KBM-7 (cell line): ENCODE data around the gene SLIT1.

Experiments used
- DNase-seq: peaks from one replicate; pipeline ENCODE4 v3.0.0-alpha.2; 2015
- in situ Hi-C: fragments of 300-500 bp; cut with MboI; formaldehyde crosslinking; loops from 2 replicates; pipeline ENCODE4 v1.14.3; 2020; ENCODE audit warnings: low sequenced_read_pairs, low pct_unique_long_range_greater_than_20kb, mixed read lengths

Gene SLIT1

GRCh38 chr10:97176226-97176625 is 9.5 kb downstream of the SLIT1 start:
- no peak for DNase-seq
- in situ Hi-C loops = no loop called here

GRCh38 chr10:97175586-97175985 is 10.2 kb downstream of the SLIT1 start:
- in situ Hi-C loops = no loop called here

DNA sequence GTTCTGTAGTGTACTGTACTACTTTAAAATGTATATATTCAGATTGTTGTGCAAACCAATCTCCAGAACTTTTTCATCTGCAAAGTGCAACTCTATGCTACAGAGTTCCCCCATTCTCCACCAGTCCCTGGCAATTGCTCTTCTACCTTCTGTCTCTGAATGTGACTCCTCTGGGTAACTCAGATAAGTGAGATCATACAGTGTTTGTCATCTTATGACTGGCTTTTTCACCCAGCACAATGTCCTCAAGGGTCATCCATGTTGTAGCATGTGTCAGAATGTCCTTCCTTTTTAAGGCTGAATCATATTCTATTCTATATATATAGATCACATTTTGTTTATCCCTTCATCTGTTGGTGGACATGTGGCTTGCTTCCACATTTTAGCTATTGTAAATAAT is 10.8 kb downstream of the SLIT1 start:
- in situ Hi-C loops = no loop called here
- DNase-seq = no peak

More at GRCh38 chr10:97175586-97175985, 10.2 kb downstream of the SLIT1 start:
- DNase-seq = no peak

DNA sequence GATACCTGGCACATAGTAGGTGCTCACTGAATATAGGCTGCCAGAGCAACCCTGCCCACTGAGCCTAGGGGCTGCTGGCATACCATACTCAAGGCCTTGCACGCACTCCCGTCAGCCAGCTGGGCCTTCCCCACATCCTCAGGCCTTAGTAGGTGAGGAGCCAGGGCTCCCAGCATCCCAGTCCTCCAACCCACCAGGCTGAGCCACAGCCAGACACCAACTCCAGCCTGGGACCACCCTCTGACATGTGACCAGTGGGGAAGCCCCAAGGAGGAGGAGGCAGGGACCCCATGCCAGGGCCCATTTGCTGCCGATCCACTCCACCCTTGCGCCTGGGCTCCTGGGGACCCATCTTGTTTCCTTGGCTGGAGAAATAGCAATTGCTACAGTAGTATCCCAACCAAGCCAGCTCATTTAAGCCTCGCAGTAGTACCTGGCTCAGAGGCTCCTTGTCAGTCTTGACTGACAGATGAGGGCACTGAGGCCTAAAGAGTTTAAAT is 11.4 kb downstream of the SLIT1 start:
- no peak for DNase-seq
- in situ Hi-C loops = no loop called here

- DNase-seq = no peak
- in situ Hi-C loops = no loop called here
Observed at GRCh38 chr10:97173036-97173435, 12.7 kb downstream of the SLIT1 start.

DNA sequence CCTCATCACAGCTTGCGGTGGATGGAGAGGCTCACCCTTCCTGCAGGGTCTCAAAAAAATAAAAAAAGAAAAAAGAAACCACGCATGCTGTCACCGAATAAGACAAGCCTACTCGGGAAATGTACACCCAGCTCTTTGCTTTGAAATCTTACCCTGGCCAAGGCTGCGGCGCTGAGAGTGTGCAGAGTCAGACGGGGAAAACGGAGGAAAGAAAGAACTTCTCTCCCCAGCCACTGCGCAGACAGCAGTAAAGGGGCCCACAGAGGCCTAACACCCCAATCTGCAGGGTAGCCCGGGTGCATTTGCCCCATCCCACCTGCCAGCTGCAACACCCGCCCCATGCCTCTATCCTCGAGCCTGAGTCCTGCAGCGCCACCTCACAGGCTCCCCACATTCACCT is 14.8 kb downstream of the SLIT1 start:
- in situ Hi-C loops = no loop called here

GRCh38 chr10:97169911-97170693 is 15.7 kb downstream of the SLIT1 start:
- DNase-seq = no peak
- in situ Hi-C loops = no loop called here

More for the DNA sequence above, 14.8 kb downstream of the SLIT1 start:
- no peak for DNase-seq

GRCh38 chr10:97169063-97169462 is 16.7 kb downstream of the SLIT1 start:
- in situ Hi-C loops = no loop called here
- no peak for DNase-seq

GRCh38 chr10:97168645-97169044 is 17.1 kb downstream of the SLIT1 start:
- in situ Hi-C loops = no loop called here
- DNase-seq = no peak

- no peak for DNase-seq
- in situ Hi-C loops = no loop called here
Observed at GRCh38 chr10:97165499-97165898, 20.3 kb downstream of the SLIT1 start.

DNA sequence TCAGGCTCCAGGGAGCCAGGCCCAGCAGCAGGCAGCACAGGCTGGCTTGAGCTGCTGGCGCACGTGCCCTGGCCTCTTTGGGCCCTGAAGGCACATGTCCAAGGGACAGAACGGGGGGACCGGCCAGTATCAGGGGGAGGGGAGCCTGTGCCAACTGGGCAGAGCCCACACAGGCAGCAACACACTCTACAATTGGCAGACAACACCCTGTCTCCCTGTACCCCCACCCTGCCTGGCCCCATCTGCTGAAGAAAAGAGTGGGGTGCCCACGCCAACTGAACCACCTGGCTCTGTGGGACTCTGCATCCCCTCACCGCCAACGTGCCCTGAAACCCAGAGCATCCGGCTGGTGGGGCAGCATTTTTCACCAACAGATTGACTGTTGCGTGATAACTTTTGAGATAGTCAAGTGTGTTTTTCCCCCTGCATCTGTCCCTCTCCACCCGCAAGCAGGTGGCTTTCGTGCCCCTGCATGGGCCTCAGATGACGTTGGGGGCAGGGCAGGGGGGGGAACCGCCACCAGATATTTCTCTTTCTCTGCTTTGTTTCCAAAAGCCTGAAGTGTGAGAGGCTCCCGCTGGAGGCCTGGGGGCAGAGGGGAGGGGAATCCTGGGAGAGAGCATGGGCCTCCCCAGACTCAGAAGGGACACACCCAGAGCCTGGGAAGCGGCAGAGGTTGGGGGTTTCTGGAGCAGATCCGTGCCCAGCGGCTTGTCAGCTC is 21.8 kb downstream of the SLIT1 start:
- in situ Hi-C loops = no loop called here
- no peak for DNase-seq

GRCh38 chr10:97163181-97163580 is 22.6 kb downstream of the SLIT1 start:
- in situ Hi-C loops = no loop called here
- no peak for DNase-seq

DNA sequence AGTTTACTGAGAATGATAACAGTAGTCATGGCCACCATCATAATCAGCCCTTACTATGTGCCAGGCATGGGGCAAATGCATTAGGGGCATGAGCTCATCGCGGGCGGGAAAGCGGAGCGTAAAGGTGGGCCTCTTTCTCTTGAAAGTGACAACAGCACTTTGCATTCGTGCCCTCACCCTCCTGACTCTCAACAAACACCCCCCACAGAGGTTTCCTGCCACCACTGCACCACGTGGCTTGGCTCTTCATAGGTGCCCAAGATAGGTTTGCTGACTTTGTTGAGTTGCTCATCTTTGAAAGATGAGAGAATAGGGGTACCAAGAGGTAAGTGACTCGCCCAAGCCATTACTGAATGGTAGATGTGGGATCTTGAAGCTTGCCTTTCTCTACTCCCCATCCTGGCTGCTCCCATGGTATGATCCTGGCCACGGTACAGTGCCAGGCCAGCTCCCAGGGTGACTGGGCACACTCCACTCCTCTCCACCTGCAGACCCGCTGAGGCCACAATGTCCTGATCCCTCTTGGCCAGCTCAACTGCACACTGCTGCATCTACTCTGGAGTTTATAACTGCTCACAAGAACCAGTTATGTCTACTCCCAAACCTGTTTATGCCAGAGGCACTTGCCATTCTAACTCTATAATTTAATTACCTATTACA is 26.0 kb downstream of the SLIT1 start:
- no peak for DNase-seq
- in situ Hi-C loops = no loop called here

DNA sequence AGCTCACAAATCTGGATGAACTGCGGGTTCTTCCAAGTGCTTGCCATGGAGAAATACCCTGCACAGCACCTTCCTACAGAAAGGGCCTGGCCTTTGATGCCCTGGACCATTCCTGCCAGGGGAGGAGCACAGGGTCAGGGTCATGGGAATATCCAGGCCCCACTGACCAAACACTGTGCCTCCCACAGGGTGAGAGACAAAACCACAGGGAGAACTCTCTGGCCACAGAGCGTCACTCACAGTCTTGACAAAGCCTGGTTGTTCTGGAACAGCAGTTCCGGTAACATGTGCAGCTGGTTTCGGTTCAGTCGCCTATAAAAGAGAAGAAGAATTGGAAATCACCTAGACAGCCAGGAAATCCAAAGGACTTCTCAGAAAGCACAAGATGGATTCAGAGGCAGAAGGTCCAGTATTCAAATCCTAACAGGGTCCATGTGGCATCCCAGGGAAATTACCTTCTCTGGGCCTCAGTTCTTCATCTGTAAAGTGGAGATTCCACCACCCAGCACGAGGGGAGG is 28.1 kb downstream of the SLIT1 start:
- in situ Hi-C loops = no loop called here
- no peak for DNase-seq

GRCh38 chr10:97154781-97155180 is 31.0 kb downstream of the SLIT1 start:
- DNase-seq = peak; percentile 26
- in situ Hi-C loops = no loop called here

- in situ Hi-C loops = no loop called here
- DNase-seq = no peak
Observed at GRCh38 chr10:97154162-97154561, 31.6 kb downstream of the SLIT1 start.

- DNase-seq = no peak
- in situ Hi-C loops = no loop called here
Observed at GRCh38 chr10:97153270-97153850, 32.4 kb downstream of the SLIT1 start.

DNA sequence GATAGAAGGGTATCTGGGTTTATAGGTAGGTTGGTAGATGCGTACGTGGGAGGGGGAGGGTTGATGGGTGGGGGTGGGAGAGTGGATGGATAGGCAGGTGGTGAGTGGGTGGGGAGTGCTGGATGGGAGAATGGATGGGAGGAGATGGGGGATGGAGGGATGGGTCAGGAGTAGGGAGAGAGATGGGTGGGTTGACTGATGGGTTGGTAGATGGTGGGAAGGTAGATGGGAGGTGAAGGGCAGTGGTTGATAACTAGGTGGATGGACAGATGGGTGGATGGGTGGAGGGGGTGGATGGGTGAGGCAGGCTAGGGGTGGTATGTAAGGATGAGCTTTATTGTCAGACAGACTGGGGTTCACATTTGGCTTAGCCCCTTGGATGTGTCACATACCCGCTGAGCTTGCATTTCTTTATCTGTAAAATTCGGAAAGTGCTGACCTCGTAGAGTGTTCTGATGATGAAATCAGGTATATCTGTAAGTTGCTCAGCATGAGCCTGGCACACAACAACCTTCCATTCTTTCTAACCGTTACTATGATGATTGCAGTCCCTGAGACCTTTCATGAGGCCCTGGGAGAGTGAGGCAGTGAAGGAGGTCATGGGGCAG is 34.3 kb downstream of the SLIT1 start:
- DNase-seq = no peak
- in situ Hi-C loops = no loop called here

- in situ Hi-C loops = no loop called here
- DNase-seq = no peak
Observed at GRCh38 chr10:97150616-97151015, 35.1 kb downstream of the SLIT1 start.
